Urothelium cell line (cell line): ENCODE data around the gene TRMT2A.

ENCODE experiments used
- DNase-seq: peaks from one replicate; pipeline ENCODE4 v3.0.0; 2011; ENCODE audit warnings: low spot score, mixed read lengths
- FAIRE-seq: peaks from 2 replicates; lab custom pipeline; 2011; peaks lifted over from hg19 to GRCh38; lab: Jason Lieb, UNC

Gene TRMT2A

GRCh38 chr22:20135806-20136602 lies 19.0 kb upstream of the TRMT2A start:
- no peak for FAIRE-seq
- DNase-seq, result no peak

GRCh38 chr22:20135265-20135664 lies 18.2 kb upstream of the TRMT2A start:
- FAIRE-seq (no peak), DNase-seq (no peak)

GRCh38 chr22:20133930-20134549 lies 17.0 kb upstream of the TRMT2A start:
- DNase-seq (no peak), FAIRE-seq (peak; percentile 23)

- FAIRE-seq (no peak), DNase-seq (no peak)
These were observed 15.7 kb upstream of the TRMT2A start for GRCh38 chr22:20132686-20133246.

DNA sequence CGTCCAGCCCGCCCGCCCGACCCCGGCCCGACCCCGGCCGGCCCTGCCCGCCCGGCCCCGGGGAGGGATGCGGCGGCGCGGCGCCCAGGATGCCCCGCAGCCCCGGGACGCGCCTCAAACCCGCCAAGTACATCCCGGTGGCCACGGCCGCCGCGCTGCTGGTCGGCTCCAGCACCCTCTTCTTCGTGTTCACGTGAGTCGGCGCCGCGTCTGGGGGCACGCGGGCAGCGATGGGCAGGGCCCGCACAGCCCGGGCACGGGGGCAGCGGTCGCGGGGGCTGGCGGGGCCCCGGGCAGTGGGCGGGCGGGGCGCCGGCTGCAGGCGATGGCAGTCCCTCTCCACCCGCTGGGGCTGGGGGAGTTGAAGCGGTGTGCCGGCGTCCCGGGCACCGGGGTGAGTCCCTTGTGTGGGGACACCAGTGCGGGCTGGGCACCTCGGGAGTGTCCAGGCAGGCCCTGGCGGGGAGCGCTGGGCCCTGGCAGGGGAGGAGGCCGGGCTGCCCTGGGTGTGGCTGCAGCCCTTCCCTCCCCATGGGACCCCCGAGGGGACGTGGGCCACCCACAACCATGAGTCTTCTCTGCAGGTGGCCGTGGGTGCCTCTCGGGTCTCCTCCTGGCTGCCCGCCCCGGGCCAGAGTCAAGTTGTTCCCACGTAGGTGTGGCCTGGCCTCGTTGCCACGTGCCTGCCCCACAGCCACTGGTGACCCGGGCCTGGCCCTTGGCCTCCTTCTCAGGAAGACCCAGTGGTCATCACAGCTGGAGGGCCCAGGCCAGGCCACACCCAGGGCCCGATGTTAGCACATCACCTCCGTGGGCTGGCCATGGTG lies 15.0 kb upstream of the TRMT2A start:
- DNase-seq (no peak), FAIRE-seq (peak; percentile 90)

DNA sequence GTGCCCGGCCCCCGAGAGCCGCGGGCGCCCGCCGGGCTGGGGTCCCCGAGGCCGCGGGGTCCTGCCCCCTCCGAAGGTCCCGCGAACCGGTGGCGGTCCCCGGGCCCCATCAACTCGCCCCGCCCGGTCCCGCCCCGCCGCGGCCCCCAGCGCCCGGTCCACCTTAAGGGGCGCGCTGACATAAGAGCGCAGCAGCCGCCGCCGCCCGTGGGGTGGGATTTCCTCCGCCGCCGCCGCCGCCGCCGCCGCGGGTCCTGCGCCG lies 14.5 kb upstream of the TRMT2A start, which contains the start of gene ZDHHC8:
TSS of gene ZDHHC8 (plus strand) at position 208 of the 262 bp plus-strand sequence. CDS start 144 bp downstream, outside the sequence.
- DNase-seq (peak; percentile 81), FAIRE-seq (no peak)

GRCh38 chr22:20130731-20131596 lies 13.9 kb upstream of the TRMT2A start:
- FAIRE-seq, result peak; percentile 27
- DNase-seq, result peak; percentile 96

DNA sequence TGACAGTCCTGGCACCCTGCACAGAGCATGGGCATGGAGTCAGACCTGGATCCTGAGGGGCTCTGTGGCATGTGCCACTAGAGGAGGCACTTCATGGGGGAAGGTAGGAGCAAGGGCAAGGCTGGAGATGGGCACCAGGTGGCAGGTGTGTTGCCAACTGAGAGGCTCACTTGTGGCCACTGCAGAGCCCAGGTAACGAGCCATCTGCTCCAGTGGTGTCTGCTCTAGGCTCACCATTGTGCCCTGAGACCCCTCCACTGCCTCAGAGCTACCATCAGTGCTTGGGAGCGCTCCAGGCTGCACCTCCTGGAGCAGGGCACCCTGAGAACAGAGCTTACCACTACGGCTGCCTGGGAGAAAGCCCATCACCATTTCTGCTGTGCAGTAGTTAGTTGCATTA lies 13.3 kb upstream of the TRMT2A start:
- DNase-seq (no peak), FAIRE-seq (peak; percentile 35)

- FAIRE-seq (peak; percentile 86), DNase-seq (no peak)
These were observed 12.7 kb upstream of the TRMT2A start for GRCh38 chr22:20129747-20130014.

GRCh38 chr22:20128902-20129746 lies 12.1 kb upstream of the TRMT2A start:
- DNase-seq (peak; percentile 54), FAIRE-seq (peak; percentile 93)

- peak; percentile 13 for FAIRE-seq
- no peak for DNase-seq
These were observed 11.5 kb upstream of the TRMT2A start for GRCh38 chr22:20128619-20128901.

DNA sequence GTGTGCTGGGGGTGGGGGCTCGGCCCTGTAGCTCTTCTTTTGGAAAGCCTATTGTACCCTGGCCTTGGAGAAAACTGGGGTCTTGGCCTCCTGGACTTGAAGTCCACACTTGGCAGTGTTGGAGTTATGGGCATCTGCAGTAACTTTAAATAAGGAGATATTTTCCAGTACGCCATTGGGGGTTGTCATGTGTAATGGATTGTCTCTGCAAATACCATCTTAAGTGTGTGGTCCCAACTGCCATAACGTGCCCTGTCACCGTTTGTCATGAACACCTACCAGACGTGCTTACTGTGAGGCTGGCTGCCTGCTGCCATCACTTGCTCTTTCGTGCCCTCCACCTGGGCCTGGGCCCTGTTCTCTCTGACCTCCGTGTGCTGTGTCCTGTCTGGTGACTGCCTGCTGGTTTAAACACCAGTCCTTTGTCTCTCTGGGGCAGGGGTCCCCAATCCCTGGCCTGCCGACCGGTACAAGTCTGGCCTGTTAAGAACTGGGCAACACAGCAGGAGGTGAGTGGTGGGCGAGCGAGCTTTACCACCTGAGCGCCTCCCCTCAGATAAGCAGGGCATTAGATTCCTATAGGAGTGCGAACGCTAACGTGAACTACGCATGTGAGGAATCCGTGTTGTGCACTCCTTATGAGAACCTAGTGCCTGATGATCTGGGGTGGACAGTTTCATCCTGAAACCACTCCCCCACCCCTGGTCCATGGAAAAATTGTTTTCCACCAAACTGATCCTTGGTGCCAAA lies 11.0 kb upstream of the TRMT2A start:
- peak; percentile 93 for FAIRE-seq

DNA sequence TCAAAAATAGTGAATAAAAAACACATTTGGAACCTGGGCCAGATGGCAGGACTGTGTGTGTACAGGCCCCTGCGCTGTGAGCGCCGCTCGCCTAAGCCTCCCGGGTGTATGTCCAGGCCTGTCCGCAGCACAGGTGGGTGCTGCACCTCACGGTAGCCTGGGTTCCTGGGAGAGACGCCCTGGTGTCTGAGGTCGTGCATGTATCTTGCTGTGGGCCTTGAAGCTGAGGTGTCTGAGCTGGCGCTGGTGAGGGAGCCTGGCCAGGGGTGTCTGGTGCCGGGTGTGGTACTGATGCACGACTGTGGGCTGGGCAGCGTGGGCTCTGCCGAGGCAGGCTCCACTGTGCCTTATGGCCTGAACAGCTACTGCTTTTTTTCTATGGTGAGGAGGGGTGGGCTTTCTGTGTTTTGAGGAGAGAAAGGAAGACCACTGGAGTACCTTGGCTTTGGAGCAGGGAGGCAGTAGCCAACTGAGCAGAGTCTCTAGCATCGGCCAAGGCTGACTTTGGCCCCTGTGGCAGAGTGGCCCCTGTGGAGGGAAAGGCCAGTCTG lies 10.4 kb upstream of the TRMT2A start:
- no peak for DNase-seq
- FAIRE-seq, result no peak

More for the DNA sequence above, 11.0 kb upstream of the TRMT2A start:
- no peak for DNase-seq

- DNase-seq (no peak), FAIRE-seq (peak; percentile 40)
These were observed 9.4 kb upstream of the TRMT2A start for GRCh38 chr22:20126284-20127029.

DNA sequence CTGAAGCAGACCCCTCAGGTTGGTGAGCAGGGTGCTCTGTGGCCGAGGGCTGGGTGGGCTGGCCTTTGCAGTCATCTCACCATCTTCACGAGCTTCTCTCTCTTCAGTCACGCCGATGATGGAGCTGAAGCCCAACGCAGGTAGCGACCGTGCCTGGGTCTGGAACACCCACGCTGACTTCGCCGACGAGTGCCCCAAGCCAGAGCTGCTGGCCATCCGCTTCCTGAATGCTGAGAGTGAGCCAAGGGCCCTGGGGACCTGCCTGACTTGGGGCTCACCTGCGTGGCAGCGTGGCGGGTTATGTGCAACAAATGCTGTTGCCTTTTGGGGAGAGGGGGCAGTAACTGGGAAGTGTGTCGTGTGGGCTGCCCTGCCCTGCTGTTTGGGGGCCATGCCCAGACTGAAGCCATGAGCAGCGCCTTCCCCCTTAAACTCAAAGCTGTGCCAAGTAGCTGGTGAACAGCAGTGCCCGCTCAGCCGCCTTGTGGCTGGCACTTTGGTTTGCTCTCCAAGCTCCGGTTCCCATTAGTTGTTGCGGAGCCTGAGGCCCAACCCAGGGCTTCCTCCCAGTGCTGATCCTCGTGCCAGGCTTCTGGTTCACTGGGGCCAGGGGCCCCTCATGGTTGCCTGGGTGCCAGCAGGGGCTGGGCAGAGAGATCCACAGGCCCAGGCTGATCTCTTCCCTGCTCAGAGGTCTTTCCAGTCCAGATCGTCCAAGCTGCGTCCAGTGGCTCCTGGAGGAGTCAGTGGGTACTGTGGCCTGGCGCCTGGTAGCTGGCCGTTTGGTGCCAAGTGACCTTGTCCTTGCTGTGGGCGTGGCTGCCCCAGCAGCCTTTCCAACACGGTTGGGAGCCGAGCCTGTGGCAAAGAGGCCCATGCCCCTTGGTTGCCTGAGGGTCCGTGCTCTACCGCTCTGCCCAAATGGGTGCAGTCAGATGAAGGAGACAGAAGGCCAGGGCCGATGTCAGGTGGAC lies 8.5 kb upstream of the TRMT2A start:
- FAIRE-seq, result peak; percentile 61
- no peak for DNase-seq

DNA sequence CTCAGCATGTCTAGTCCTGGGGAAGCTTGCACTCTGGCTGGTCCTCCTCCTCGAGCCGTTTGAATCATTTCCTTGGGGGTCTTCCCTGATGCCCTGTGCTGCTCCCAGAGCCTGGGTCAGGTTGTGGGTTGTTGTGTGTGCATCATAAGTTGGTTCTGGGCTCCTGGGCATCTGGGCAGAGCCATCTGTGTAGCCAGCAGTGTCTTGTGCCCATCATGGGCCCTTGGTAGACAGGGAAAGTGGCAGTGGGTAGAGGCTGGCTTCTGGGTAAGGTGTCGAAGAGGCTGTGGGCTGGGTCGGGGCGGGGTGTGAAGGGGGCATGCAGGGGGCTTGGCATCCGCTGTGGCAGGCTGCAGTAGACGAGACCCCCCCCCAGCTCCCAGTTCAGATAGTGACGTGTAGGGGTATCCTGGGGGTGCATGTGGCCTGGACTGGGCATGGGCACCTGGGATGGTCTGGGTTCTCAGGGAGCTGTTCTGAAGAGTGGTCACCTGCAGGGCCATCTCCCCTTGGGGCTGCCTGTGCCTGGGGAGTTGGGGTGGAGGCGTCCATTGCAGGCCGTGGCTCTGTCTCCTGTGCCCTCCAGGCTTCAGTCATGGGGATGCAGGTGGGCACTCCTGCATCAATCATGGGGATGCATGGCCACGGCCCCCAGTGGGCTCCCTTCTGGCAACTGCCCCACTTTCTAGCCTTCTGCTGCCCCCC lies 7.2 kb upstream of the TRMT2A start:
- DNase-seq (no peak), FAIRE-seq (no peak)
